Vagina (tissue), 2 donors: Measurements from ENCODE around the gene PARVG.

Experiments used
- CTCF ChIP-seq, 3 experiments: fragments of 450-650 bp in 2 of 3; fragments of 200-600 bp in 1 of 3; sonication (generic) in 1 of 3; IDR thresholded peaks; one replicate each; pipeline ENCODE4 v1.5.1; 2017 to 2019; ENCODE audit warnings: antibody characterized with exemption in 3 of 3, mild to moderate bottlenecking in 2 of 3, moderate library complexity in 2 of 3
- POLR2A ChIP-seq, 2 donors: fragments of 450-650 bp; IDR thresholded peaks; one replicate each; pipeline ENCODE4 v1.6.1; 2017; ENCODE audit warnings: antibody characterized with exemption in 2 of 2, mild to moderate bottlenecking in 2 of 2, moderate library complexity in 2 of 2
- POLR2AphosphoS5 ChIP-seq, 2 donors: sonication (generic); formaldehyde crosslinking; IDR thresholded peaks; one replicate each; pipeline ENCODE4 v1.9.0; 2017; ENCODE audit warnings: antibody characterized with exemption in 2 of 2, mild to moderate bottlenecking in 2 of 2, low read depth in 1 of 2; ENCODE audit not compliant: insufficient read depth in 1 of 2

GRCh38 chr22:44145544-44145943 lies 35.2 kb upstream of the PARVG start:
- TF ChIP-seq CTCF (IDR thresholded peaks at IDR 0.05) = no peak
- no peak for TF ChIP-seq POLR2A (IDR thresholded peaks at IDR 0.05)
- no peak for TF ChIP-seq POLR2AphosphoS5 (IDR thresholded peaks at IDR 0.05; ENCODE audit: insufficient read depth in 1 of 2, low read depth in 1 of 2)
